HCT116 (cell line): ENCODE results near the gene SLC27A5. TPM values are rescaled to one million over a fixed set of nuclear protein-coding genes. Genes with fewer than 3 reads are reported as not detected.

ENCODE experiments used
- ATAC-seq: fragments of 200-7000 bp; cut with Tn5 transposase; 2 replicates; pipeline ENCODE4 v1.9.1; 2020; ENCODE audit warnings: mild to moderate bottlenecking, moderate library complexity
- BruUV-seq: library from RNA; stranded (reverse); fragments of 400-500 nt; replicated peaks from 2 replicates; lab custom pipeline; 2021; lab: Mats Ljungman, UMichigan
- CTCF ChIA-PET: fragments of 300-600 bp; sonication (Branson Sonifier 250); formaldehyde crosslinking; loops from one replicate; lab custom pipeline; 2021; ENCODE audit warnings: antibody characterized with exemption; lab: Charles Lee
- POLR2A ChIA-PET: fragments of 300-600, 350-600 bp; sonication (Branson Sonifier 250); formaldehyde crosslinking; loops from one replicate; lab custom pipeline; 2021; ENCODE audit warnings: antibody characterized with exemption; lab: Charles Lee
- RAD21 ChIA-PET, 2 experiments: fragments of 300-600 bp; sonication (Branson Sonifier 250); formaldehyde crosslinking; loops; one replicate each; lab custom pipeline; 2023; ENCODE audit warnings: low total read pairs in 2 of 2; ENCODE audit not compliant: uncharacterized antibody in 2 of 2, unreplicated experiment in 2 of 2, low non-redundant PET in 1 of 2; lab: Charles Lee
- DNase-seq: peaks from one replicate; pipeline ENCODE4 v3.0.0-alpha.2; 2010; ENCODE audit warnings: low read depth, low spot score
- H2AFZ ChIP-seq: fragments of 200-600 bp; shearing (Covaris generic), sonication (generic); 2 replicates; pipeline ENCODE4 v1.6.1; 2017; ENCODE audit warnings: low read depth, mixed run types, mixed read lengths, antibody characterized with exemption, low read length; ENCODE audit not compliant: poor library complexity, severe bottlenecking
- H3K27ac ChIP-seq: 2 replicates; pipeline ENCODE4 v1.5.1; 2012; ENCODE audit warnings: low read depth, low read length
- H3K27me3 ChIP-seq: fragments of 200-600 bp; sonication (generic); 2 replicates; pipeline ENCODE4 v1.6.1; 2016; ENCODE audit warnings: mixed run types, low read length, mixed read lengths; ENCODE audit not compliant: insufficient read depth
- H3K36me3 ChIP-seq, 2 experiments: fragments of 200-500 bp in 1 of 2; fragments of 200-600 bp in 1 of 2; sonication (Bioruptor generic) in 1 of 2; sonication (generic) in 1 of 2; 2 replicates each; pipeline versions ENCODE4 v1.5.1 to v1.6.1; 2014 to 2016; ENCODE audit warnings: low read length in 2 of 2, inconsistent platforms in 1 of 2, mixed read lengths in 1 of 2, mixed run types in 1 of 2; ENCODE audit not compliant: insufficient read depth in 2 of 2, control insufficient read depth in 1 of 2
- H3K4me1 ChIP-seq, 2 experiments: fragments of 200-600 bp in 1 of 2; sonication (generic) in 1 of 2; 2 replicates each; pipeline versions ENCODE4 v1.5.1 to v1.6.1; 2012 to 2017; ENCODE audit warnings: low read length in 2 of 2, inconsistent platforms in 1 of 2, mild to moderate bottlenecking in 1 of 2, mixed read lengths in 1 of 2, mixed run types in 1 of 2, moderate library complexity in 1 of 2; ENCODE audit not compliant: insufficient read depth in 2 of 2, control insufficient read depth in 1 of 2
- H3K4me2 ChIP-seq: fragments of 200-600 bp; sonication (generic); 2 replicates; pipeline ENCODE4 v1.6.1; 2017; ENCODE audit warnings: mixed run types, low read length, mixed read lengths
- H3K4me3 ChIP-seq, 2 experiments: fragments of 200-600 bp in 1 of 2; sonication (generic) in 1 of 2; replicated peaks in 1 of 2; 2 replicates each; pipeline ENCODE4 v1.5.1; 2011 to 2016; ENCODE audit warnings: low read length in 2 of 2, control low read depth in 1 of 2, low read depth in 1 of 2, mild to moderate bottlenecking in 1 of 2, mixed read lengths in 1 of 2, mixed run types in 1 of 2
- H3K79me2 ChIP-seq: fragments of 200-600 bp; sonication (generic); 2 replicates; pipeline ENCODE4 v1.6.1; 2017; ENCODE audit warnings: mild to moderate bottlenecking, mixed run types, low read length, moderate library complexity, mixed read lengths; ENCODE audit not compliant: insufficient read depth
- H3K9ac ChIP-seq: fragments of 200-600 bp; sonication (generic); 2 replicates; pipeline ENCODE4 v1.6.1; 2016; ENCODE audit warnings: low read length, mixed read lengths
- H3K9me2 ChIP-seq: fragments of 200-600 bp; sonication (generic), shearing (Covaris generic); 2 replicates; pipeline ENCODE4 v1.6.1; 2017; ENCODE audit warnings: mixed run types, mild to moderate bottlenecking, moderate library complexity; ENCODE audit not compliant: insufficient read depth
- H3K9me3 ChIP-seq, 2 experiments: fragments of 200-500 bp in 1 of 2; fragments of 200-600 bp in 1 of 2; sonication (Bioruptor generic) in 1 of 2; sonication (generic) in 1 of 2; 2 replicates each; pipeline ENCODE4 v1.6.1; 2014 to 2017; ENCODE audit warnings: low read length in 2 of 2, mixed read lengths in 2 of 2, inconsistent platforms in 1 of 2, low read depth in 1 of 2, mild to moderate bottlenecking in 1 of 2, mixed run types in 1 of 2, moderate library complexity in 1 of 2; ENCODE audit not compliant: control insufficient read depth in 1 of 2, insufficient read depth in 1 of 2
- H4K20me1 ChIP-seq: fragments of 200-600 bp; sonication (generic), shearing (Covaris generic); 2 replicates; pipeline ENCODE4 v1.6.1; 2017; ENCODE audit warnings: mixed run types, mild to moderate bottlenecking, moderate library complexity; ENCODE audit not compliant: insufficient read depth
- CBX3 ChIP-seq: IDR thresholded peaks from 2 replicates; pipeline ENCODE4 v1.6.1; 2012; ENCODE audit warnings: low read depth
- EZH2phosphoT487 ChIP-seq: fragments of 200-600 bp; IDR thresholded peaks from 2 replicates; pipeline ENCODE4 v1.6.1; 2018; ENCODE audit warnings: antibody characterized with exemption, borderline replicate concordance
- JUND ChIP-seq: IDR thresholded peaks from 2 replicates; pipeline ENCODE4 v1.6.1; 2012
- REST ChIP-seq: IDR thresholded peaks from 2 replicates; pipeline ENCODE4 v1.6.1; 2012; ENCODE audit warnings: low read depth
- SIN3A ChIP-seq: IDR thresholded peaks from 2 replicates; pipeline ENCODE4 v1.6.1; 2012; ENCODE audit warnings: low read depth
- SP1 ChIP-seq: IDR thresholded peaks from 2 replicates; pipeline ENCODE4 v1.6.1; 2012; ENCODE audit warnings: low read depth
- TCF7L2 ChIP-seq: IDR thresholded peaks from 2 replicates; pipeline ENCODE4 v1.7.0; 2011; ENCODE audit warnings: borderline replicate concordance, inconsistent platforms; ENCODE audit not compliant: insufficient read depth, insufficient read length; ENCODE audit errors: extremely low read depth
- intact Hi-C: fragments of 100-400 bp; cut with micrococcal nuclease; formaldehyde crosslinking; loops from 2 replicates; pipeline ENCODE4 v1.10.0; 2022
- total RNA-seq: library from RNA; stranded (reverse); gene quantifications from one replicate; pipeline ENCODE4 v1.2.1, GENCODE V29; 2021; ENCODE audit not compliant: unreplicated experiment
- TF ChIP-seq, protein P1 (sequence below): IDR thresholded peaks from 2 replicates; pipeline ENCODE4 v1.6.1; 2012
- TF ChIP-seq, protein P2 (sequence below): IDR thresholded peaks from 2 replicates; pipeline ENCODE4 v1.6.1; 2012

Gene SLC27A5
- total RNA-seq, 1 experiment from 2014 or later = 27.1 TPM

- Histone ChIP-seq H3K9me2 (no peaks in the 10 kb centered on the region), H3K27me3 (no peaks in the 10 kb centered on the region), H3K9me3 (no peaks in the 10 kb centered on the region), H3K9ac (no peak overlapping the region), H3K4me3 (no peak overlapping the region)
- intact Hi-C loops = no loop called here
- DNase-seq = no peak
- ChIA-PET CTCF (no interaction called here), RAD21 (no interaction called here), POLR2A (no interaction called here)
- BruUV-seq = no TSS peak
- TF ChIP-seq EZH2phosphoT487 (no peak), SP1 (no peak), JUND (no peak), CBX3 (no peak), REST (no peak), TCF7L2 (no peak), SIN3A (no peak)
- TF ChIP-seq, protein P1, sequence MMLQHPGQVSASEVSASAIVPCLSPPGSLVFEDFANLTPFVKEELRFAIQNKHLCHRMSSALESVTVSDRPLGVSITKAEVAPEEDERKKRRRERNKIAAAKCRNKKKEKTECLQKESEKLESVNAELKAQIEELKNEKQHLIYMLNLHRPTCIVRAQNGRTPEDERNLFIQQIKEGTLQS = no peak
- TF ChIP-seq, protein P2, sequence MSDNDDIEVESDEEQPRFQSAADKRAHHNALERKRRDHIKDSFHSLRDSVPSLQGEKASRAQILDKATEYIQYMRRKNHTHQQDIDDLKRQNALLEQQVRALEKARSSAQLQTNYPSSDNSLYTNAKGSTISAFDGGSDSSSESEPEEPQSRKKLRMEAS = no peak
- TF ChIP-seq, all 23 proteins: peak for 0
- no peak for ATAC-seq
- peaks cover 18 to 23% of the 10 kb centered on the region in 2 experiments; a peak in 3 of 4 replicates for H3K4me1 ChIP-seq
- peaks cover 52 to 65% of the 10 kb centered on the region in 2 experiments; a peak in 3 of 4 replicates for H3K36me3 ChIP-seq
- H3K4me2 ChIP-seq = no peak overlapping the region
- H2AFZ ChIP-seq = no peak overlapping the region
- H3K27ac ChIP-seq = peak overlapping the region; percentile 10; the same call in 1 of the 2 replicates
- peaks cover 81% of the 10 kb centered on the region for H3K79me2 ChIP-seq
- H4K20me1 ChIP-seq = peaks cover 32% of the 10 kb centered on the region; the same call in 1 of the 2 replicates
These were observed 37.3 kb upstream of the SLC27A5 start for GRCh38 chr19:58548859-58549663.
